H1 (cell line): ENCODE results near the gene CRISPLD2.

ENCODE experiments used
- ATF2 ChIP-seq: IDR thresholded peaks from 2 replicates; pipeline ENCODE4 v1.6.1; 2012; ENCODE audit warnings: low read length, inconsistent platforms
- BRCA1 ChIP-seq: IDR thresholded peaks from 2 replicates; pipeline ENCODE4 v1.6.1; 2012; ENCODE audit warnings: low read depth, low read length, improper control_type of control experiment
- CBX8 ChIP-seq: fragments of 300-800, 300-1000 bp; sonication (generic); IDR thresholded peaks from 2 replicates; pipeline ENCODE4 v1.7.1; 2016; ENCODE audit warnings: low read depth, low read length, borderline replicate concordance
- EZH2 ChIP-seq: fragments of 200-600 bp; sonication (generic); IDR thresholded peaks from 2 replicates; pipeline ENCODE4 v1.7.1; 2012; ENCODE audit warnings: low read depth, mild to moderate bottlenecking, moderate library complexity, low read length, inconsistent platforms; ENCODE audit not compliant: severe bottlenecking
- MAFK ChIP-seq: IDR thresholded peaks from 2 replicates; pipeline ENCODE4 v1.6.1; 2012; ENCODE audit warnings: low read depth, mild to moderate bottlenecking, improper control_type of control experiment, low read length
- POLR2AphosphoS5 ChIP-seq: IDR thresholded peaks from 2 replicates; pipeline ENCODE4 v1.6.1; 2011; ENCODE audit warnings: low read depth, low read length
- SIN3A ChIP-seq, 2 experiments: IDR thresholded peaks in 1 of 2; conservative IDR thresholded peaks in 1 of 2; 2 replicates each; pipeline ENCODE4 v1.6.1; 2011 to 2012; ENCODE audit warnings: low read length in 2 of 2, improper control_type of control experiment in 1 of 2, low read depth in 1 of 2, mild to moderate bottlenecking in 1 of 2
- TAF1 ChIP-seq: IDR thresholded peaks from 2 replicates; pipeline ENCODE4 v1.6.1; 2011; ENCODE audit warnings: mild to moderate bottlenecking, low read depth, low read length
- TF ChIP-seq, protein P1 (sequence below), 3 experiments: IDR thresholded peaks; 1 replicate in 2 of 3; 2 replicates in 1 of 3; pipeline versions ENCODE4 v1.5.1 to v1.6.1; 2011; ENCODE audit warnings: low read length in 3 of 3, mild to moderate bottlenecking in 3 of 3, inconsistent platforms in 2 of 3, low read depth in 1 of 3, moderate library complexity in 1 of 3; ENCODE audit not compliant: insufficient read depth in 1 of 3; ENCODE audit errors: control extremely low read depth in 1 of 3

GRCh38 chr16:84822990-84823389 lies 3.2 kb downstream of the CRISPLD2 start:
- no peak for TF ChIP-seq CBX8
- TF ChIP-seq ATF2: no peak
- TF ChIP-seq SIN3A (conservative IDR thresholded peaks at IDR 0.05 in 1 of 2, IDR thresholded peaks at IDR 0.05 in 1 of 2; ENCODE audit: low read depth in 1 of 2, low read length in 2 of 2): no peak
- TF ChIP-seq MAFK: no peak
- TF ChIP-seq TAF1: no peak
- TF ChIP-seq POLR2AphosphoS5: no peak
- TF ChIP-seq, protein P1, sequence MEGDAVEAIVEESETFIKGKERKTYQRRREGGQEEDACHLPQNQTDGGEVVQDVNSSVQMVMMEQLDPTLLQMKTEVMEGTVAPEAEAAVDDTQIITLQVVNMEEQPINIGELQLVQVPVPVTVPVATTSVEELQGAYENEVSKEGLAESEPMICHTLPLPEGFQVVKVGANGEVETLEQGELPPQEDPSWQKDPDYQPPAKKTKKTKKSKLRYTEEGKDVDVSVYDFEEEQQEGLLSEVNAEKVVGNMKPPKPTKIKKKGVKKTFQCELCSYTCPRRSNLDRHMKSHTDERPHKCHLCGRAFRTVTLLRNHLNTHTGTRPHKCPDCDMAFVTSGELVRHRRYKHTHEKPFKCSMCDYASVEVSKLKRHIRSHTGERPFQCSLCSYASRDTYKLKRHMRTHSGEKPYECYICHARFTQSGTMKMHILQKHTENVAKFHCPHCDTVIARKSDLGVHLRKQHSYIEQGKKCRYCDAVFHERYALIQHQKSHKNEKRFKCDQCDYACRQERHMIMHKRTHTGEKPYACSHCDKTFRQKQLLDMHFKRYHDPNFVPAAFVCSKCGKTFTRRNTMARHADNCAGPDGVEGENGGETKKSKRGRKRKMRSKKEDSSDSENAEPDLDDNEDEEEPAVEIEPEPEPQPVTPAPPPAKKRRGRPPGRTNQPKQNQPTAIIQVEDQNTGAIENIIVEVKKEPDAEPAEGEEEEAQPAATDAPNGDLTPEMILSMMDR (IDR thresholded peaks at IDR 0.05; ENCODE audit: control extremely low read depth in 1 of 3, insufficient read depth in 1 of 3, low read depth in 1 of 3, low read length in 3 of 3): no peak
- TF ChIP-seq EZH2: no peak
- TF ChIP-seq BRCA1: no peak
